ENCODE results near the gene CDC42.

Gene CDC42

DNA sequence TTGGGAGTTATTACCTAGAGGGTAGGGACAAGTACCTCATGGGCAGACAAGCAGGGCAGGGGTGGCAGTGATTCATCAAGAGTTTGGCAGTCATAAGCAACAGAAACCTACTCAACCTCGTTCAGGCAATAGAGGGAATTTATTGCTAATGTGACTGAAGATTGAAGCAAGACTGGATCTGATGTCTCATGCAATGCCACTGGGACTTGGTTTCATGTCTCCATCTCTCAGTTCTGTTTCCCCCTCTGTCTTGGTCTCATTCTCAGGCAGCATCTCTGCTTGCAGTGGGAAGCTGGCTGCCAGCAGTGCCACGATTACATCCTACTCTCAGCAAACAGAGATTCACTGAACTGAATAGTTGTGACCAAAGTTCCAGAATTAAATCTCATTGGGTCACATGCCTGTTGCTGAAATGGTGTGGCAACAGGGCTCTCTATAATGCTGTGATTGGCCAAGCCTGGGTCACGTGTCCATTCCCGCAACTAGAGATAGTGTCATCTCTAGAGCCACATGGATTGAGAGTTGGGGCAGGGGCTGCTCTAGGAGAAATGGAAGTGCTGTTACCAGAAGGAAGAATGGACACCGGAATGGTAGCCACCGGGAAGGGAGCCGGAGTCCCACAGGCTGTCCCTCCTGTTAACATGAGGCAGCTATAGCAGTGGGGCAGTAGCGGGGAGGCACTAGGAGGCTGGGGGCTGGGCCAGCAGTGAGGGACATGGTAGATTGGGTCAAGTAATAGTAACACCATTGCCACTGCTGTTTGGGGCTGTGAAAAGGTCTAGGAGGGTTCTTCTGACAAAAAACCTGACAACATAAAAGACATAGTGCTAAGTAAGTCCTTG lies 3.9 kb upstream of the CDC42 start:
- Histone ChIP-seq H3K36me3 (ENCODE audit: insufficient read depth, low read length) (no peaks in the 10 kb centered on the region), H3K9me2 (replicated peaks; ENCODE audit: low read depth, low read length) (no peaks in the 10 kb centered on the region), H3K4me1 (ENCODE audit: insufficient read depth, low read length, poor library complexity, severe bottlenecking) (peaks cover 5% of the 10 kb centered on the region), H3K4me3 (ENCODE audit: low read length, poor library complexity, severe bottlenecking) (no peak overlapping the region), H3K4me2 (ENCODE audit: low read depth, low read length, poor library complexity, severe bottlenecking) (no peak overlapping the region), H2AFZ (ENCODE audit: low read length) (no peak overlapping the region), H3K9ac (ENCODE audit: low read depth, low read length, poor library complexity, severe bottlenecking) (no peak overlapping the region), H4K20me1 (ENCODE audit: insufficient read depth, low read length, poor library complexity, severe bottlenecking) (peaks cover 4% of the 10 kb centered on the region), H3K79me2 (ENCODE audit: insufficient read depth, low read length) (peaks cover 15% of the 10 kb centered on the region), H3K9me3 (ENCODE audit: insufficient read depth, low read depth, low read length) (no peaks in the 10 kb centered on the region), H3K27me3 (ENCODE audit: insufficient read depth, low read length, poor library complexity, severe bottlenecking) (no peaks in the 10 kb centered on the region), H3F3A (ENCODE audit: low read depth) (no peaks in the 10 kb centered on the region)
- TF ChIP-seq, protein P1, sequence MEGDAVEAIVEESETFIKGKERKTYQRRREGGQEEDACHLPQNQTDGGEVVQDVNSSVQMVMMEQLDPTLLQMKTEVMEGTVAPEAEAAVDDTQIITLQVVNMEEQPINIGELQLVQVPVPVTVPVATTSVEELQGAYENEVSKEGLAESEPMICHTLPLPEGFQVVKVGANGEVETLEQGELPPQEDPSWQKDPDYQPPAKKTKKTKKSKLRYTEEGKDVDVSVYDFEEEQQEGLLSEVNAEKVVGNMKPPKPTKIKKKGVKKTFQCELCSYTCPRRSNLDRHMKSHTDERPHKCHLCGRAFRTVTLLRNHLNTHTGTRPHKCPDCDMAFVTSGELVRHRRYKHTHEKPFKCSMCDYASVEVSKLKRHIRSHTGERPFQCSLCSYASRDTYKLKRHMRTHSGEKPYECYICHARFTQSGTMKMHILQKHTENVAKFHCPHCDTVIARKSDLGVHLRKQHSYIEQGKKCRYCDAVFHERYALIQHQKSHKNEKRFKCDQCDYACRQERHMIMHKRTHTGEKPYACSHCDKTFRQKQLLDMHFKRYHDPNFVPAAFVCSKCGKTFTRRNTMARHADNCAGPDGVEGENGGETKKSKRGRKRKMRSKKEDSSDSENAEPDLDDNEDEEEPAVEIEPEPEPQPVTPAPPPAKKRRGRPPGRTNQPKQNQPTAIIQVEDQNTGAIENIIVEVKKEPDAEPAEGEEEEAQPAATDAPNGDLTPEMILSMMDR (conservative IDR thresholded peaks at IDR 0.05; ENCODE audit: low read length), result no peak
- TF ChIP-seq EZH2phosphoT487 (IDR thresholded peaks at IDR 0.05; ENCODE audit: borderline replicate concordance), result no peak

DNA sequence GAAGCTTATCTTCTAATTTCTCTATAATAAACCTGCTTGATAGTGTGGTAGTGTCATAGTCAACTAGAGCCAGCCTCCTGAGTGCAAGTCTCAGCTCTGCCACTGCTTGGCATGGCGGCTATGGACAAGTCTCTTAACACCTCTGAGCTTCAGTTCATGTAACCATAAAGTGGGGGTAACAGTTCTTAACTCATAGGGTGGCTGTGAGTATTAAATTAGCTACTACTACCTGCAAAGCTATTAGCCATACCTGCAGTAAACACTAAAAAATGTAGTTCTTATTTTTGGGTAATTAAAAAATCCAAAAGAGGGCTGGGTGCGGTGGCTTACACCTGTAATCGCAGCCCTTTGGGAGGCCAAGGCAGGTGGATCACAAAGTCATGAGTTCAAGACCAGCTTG lies 2.2 kb upstream of the CDC42 start:
- Histone ChIP-seq H3K9me2 (replicated peaks; ENCODE audit: low read depth, low read length) (no peaks in the 10 kb centered on the region), H4K20me1 (ENCODE audit: insufficient read depth, low read length, poor library complexity, severe bottlenecking) (peaks cover 19% of the 10 kb centered on the region), H3K4me3 (ENCODE audit: low read length, poor library complexity, severe bottlenecking) (no peak overlapping the region), H3K4me2 (ENCODE audit: low read depth, low read length, poor library complexity, severe bottlenecking) (no peak overlapping the region), H3K4me1 (ENCODE audit: insufficient read depth, low read length, poor library complexity, severe bottlenecking) (peaks cover 15% of the 10 kb centered on the region), H3K9ac (ENCODE audit: low read depth, low read length, poor library complexity, severe bottlenecking) (no peak overlapping the region), H3K27me3 (ENCODE audit: insufficient read depth, low read length, poor library complexity, severe bottlenecking) (no peaks in the 10 kb centered on the region), H3F3A (ENCODE audit: low read depth) (no peaks in the 10 kb centered on the region), H3K36me3 (ENCODE audit: insufficient read depth, low read length) (no peaks in the 10 kb centered on the region), H2AFZ (ENCODE audit: low read length) (no peak overlapping the region), H3K9me3 (ENCODE audit: insufficient read depth, low read depth, low read length) (no peaks in the 10 kb centered on the region), H3K79me2 (ENCODE audit: insufficient read depth, low read length) (peaks cover 31% of the 10 kb centered on the region)
- TF ChIP-seq EZH2phosphoT487 (IDR thresholded peaks at IDR 0.05; ENCODE audit: borderline replicate concordance), result no peak
- TF ChIP-seq, protein P1 (conservative IDR thresholded peaks at IDR 0.05; ENCODE audit: low read length), result no peak

DNA sequence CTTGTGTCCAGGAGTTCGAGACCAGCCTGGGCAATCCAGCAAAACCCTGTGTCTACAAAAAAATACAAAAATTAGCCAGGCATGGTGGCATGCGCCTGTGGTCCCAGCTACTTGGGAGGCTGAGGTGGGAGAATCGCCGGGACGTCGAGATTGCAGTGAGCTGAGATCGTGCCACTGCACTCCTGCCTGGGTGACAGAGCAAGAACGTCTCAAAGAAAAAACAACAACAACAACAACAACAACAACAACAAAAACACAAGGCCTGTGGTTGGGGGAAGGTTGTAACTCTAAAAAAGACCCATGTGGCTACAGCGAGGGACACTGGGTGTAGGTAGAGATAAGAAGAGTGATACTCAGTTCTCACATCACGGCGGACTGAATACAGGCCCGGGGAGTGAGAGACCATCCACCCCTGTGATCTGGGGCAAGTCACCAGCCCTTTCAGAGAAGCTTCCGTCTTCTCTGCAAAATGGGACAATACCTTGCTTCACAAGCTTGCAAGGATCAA lies 848 bp upstream of the CDC42 start:
- Histone ChIP-seq H3K4me2 (ENCODE audit: low read depth, low read length, poor library complexity, severe bottlenecking) (peak overlapping the region; percentile 69), H3K4me3 (ENCODE audit: low read length, poor library complexity, severe bottlenecking) (peak overlapping the region; percentile 76)
- TF ChIP-seq, protein P1 (conservative IDR thresholded peaks at IDR 0.05; ENCODE audit: low read length), result no peak
- no peak for TF ChIP-seq EZH2phosphoT487 (IDR thresholded peaks at IDR 0.05; ENCODE audit: borderline replicate concordance)

More for the DNA sequence above, 848 bp upstream of the CDC42 start:
- H3K79me2 ChIP-seq (ENCODE audit: insufficient read depth, low read length), result peaks cover 44% of the 10 kb centered on the region
- H3K9me3 ChIP-seq (ENCODE audit: insufficient read depth, low read depth, low read length), result no peaks in the 10 kb centered on the region
- peak overlapping the region; percentile 77 for H3K9ac ChIP-seq (ENCODE audit: low read depth, low read length, poor library complexity, severe bottlenecking)
- H2AFZ ChIP-seq (ENCODE audit: low read length), result no peak overlapping the region
- no peaks in the 10 kb centered on the region for H3F3A ChIP-seq (ENCODE audit: low read depth)
- no peaks in the 10 kb centered on the region for H3K27me3 ChIP-seq (ENCODE audit: insufficient read depth, low read length, poor library complexity, severe bottlenecking)
- H3K4me1 ChIP-seq (ENCODE audit: insufficient read depth, low read length, poor library complexity, severe bottlenecking), result peaks cover 27% of the 10 kb centered on the region
- no peaks in the 10 kb centered on the region for H3K9me2 ChIP-seq (replicated peaks; ENCODE audit: low read depth, low read length)
- peaks cover 32% of the 10 kb centered on the region for H4K20me1 ChIP-seq (ENCODE audit: insufficient read depth, low read length, poor library complexity, severe bottlenecking)
- no peaks in the 10 kb centered on the region for H3K36me3 ChIP-seq (ENCODE audit: insufficient read depth, low read length)
